WERI-Rb-1 (cell line): ENCODE results near the gene TAF9B.
"Not testable (repeated sequence)": the region's sequence is repeated elsewhere in the genome, so short reads cannot be mapped to it uniquely, and the experiment has no call there.

Experiments used
- DNase-seq: peaks from one replicate; pipeline ENCODE4 v3.0.0-alpha.2; 2020
- H3K27ac ChIP-seq: fragments of 250-450 bp; sonication (Bioruptor Pico); 2 replicates; pipeline ENCODE4 v1.5.1; 2020; ENCODE audit warnings: mild to moderate bottlenecking, moderate library complexity
- H3K27me3 ChIP-seq: fragments of 250-450 bp; sonication (Bioruptor Pico); 2 replicates; pipeline ENCODE4 v1.5.1; 2021; ENCODE audit warnings: mild to moderate bottlenecking, low read depth, moderate library complexity; ENCODE audit not compliant: insufficient read depth, severe bottlenecking
- H3K36me3 ChIP-seq: fragments of 250-450 bp; sonication (Bioruptor Pico); 2 replicates; pipeline ENCODE4 v1.5.1; 2020; ENCODE audit warnings: mild to moderate bottlenecking, moderate library complexity
- H3K4me3 ChIP-seq: 2 replicates; pipeline ENCODE4 v1.5.1; 2011; ENCODE audit warnings: low read depth, mild to moderate bottlenecking, control low read depth, low read length
- H3K9me3 ChIP-seq: fragments of 250-450 bp; sonication (Bioruptor Pico); 2 replicates; pipeline ENCODE4 v1.5.1; 2021; ENCODE audit warnings: mild to moderate bottlenecking, moderate library complexity; ENCODE audit not compliant: severe bottlenecking
- TF ChIP-seq, protein P1 (sequence below): IDR thresholded peaks from 2 replicates; pipeline ENCODE4 v1.5.1; 2011; ENCODE audit warnings: low read depth, mild to moderate bottlenecking, control low read depth, inconsistent platforms, low read length

TAF9B gene

DNA sequence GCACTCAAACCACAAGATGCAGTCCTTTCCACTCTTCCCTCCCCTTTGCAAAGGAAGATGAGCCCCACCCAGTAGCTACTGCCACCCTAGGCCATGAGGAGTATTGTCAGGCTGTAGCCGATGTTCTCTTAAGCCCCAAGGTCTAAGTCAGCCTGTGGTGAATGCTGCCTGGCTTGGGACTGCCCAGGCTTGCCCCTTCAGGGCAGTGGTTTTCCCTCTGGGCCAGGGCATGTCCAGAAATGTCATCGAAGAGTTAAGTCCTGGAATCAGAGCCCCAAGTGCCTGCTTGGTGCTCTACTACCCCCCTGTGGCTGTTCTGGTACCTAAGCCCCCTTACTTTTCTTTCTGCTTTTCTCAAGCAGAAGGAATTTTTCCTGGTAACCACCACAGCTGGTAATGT, 47.2 kb downstream of the TAF9B start:
- Histone ChIP-seq H3K36me3 (no peaks in the 10 kb centered on the region), H3K27ac (no peak overlapping the region), H3K4me3 (no peak overlapping the region), H3K9me3 (no peaks in the 10 kb centered on the region), H3K27me3 (peaks cover 3% of the 10 kb centered on the region)
- DNase-seq, result peak; percentile 32
- TF ChIP-seq, protein P1, sequence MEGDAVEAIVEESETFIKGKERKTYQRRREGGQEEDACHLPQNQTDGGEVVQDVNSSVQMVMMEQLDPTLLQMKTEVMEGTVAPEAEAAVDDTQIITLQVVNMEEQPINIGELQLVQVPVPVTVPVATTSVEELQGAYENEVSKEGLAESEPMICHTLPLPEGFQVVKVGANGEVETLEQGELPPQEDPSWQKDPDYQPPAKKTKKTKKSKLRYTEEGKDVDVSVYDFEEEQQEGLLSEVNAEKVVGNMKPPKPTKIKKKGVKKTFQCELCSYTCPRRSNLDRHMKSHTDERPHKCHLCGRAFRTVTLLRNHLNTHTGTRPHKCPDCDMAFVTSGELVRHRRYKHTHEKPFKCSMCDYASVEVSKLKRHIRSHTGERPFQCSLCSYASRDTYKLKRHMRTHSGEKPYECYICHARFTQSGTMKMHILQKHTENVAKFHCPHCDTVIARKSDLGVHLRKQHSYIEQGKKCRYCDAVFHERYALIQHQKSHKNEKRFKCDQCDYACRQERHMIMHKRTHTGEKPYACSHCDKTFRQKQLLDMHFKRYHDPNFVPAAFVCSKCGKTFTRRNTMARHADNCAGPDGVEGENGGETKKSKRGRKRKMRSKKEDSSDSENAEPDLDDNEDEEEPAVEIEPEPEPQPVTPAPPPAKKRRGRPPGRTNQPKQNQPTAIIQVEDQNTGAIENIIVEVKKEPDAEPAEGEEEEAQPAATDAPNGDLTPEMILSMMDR, result peak; percentile 32; the same call in 1 of the 2 replicates

DNA sequence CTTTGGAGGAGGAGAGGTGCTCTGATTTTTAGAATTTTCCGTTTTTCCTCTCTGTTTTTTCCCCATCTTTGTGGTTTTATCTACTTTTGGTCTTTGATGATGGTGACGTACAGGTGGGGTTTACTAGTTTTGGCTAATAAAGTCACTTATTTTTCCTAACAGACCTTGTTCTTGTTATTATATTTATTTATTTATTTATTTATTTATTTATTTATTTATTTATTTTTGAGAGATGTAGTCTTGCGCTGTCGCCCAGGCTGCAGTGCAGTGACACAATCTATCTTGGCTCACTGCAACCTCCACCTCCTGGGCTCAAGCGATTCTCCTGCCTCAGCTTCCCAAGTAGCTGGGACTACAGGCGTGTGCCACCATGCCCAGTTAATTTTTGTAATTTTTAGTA, 58.0 kb downstream of the TAF9B start:
- not testable (repeated sequence) for H3K27me3 ChIP-seq, DNase-seq, H3K36me3 ChIP-seq, H3K27ac ChIP-seq, H3K9me3 ChIP-seq, H3K4me3 ChIP-seq
